GM12891 (cell line): ENCODE data around the gene RAB3B.

Experiments used
- PAX5 ChIP-seq: IDR thresholded peaks from 2 replicates; pipeline ENCODE4 v1.6.1; 2011; ENCODE audit warnings: low read length, moderate library complexity, mild to moderate bottlenecking; ENCODE audit not compliant: insufficient read depth, severe bottlenecking
- POLR2A ChIP-seq: IDR thresholded peaks from 2 replicates; pipeline ENCODE4 v1.6.1; 2011; ENCODE audit warnings: low read depth, low read length, control low read depth
- POLR2AphosphoS5 ChIP-seq: IDR thresholded peaks from 2 replicates; pipeline ENCODE4 v1.6.1; 2011; ENCODE audit warnings: low read depth, low read length, control low read depth
- POU2F2 ChIP-seq: IDR thresholded peaks from 2 replicates; pipeline ENCODE4 v1.6.1; 2011; ENCODE audit warnings: low read depth, mild to moderate bottlenecking, control low read depth, low read length, moderate library complexity
- TAF1 ChIP-seq: IDR thresholded peaks from 2 replicates; pipeline ENCODE4 v1.6.1; 2011; ENCODE audit warnings: low read depth, low read length, control low read depth

DNA sequence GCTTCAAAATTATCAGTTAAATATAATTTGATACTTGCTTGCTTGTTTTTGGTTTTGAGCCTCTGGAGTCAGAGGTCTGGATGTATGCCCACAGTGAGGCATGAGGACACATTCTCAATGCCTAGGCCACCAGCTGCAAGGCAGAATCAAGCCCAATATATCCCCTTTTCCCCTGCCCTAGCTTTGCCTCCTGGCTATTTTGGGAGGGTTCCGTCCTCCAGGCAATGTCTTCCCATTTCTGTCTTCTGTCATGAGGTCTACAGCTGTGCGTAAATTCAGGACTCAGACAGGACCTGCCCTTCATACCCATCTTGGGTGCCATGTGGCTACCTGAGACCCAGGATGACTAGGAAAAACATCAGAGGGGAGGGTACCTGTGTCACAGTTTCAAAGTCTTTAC is 131.2 kb downstream of the RAB3B start:
- no peak for TF ChIP-seq POU2F2
- TF ChIP-seq TAF1 = no peak
- TF ChIP-seq PAX5 = no peak
- TF ChIP-seq POLR2A = no peak
- TF ChIP-seq POLR2AphosphoS5 = no peak
